ENCODE data around the gene TOP3B.

Gene TOP3B

GRCh38 chr22:21938071-21938822 lies 44.3 kb downstream of the TOP3B start:
- peak; percentile 93 for DNase-seq (ENCODE audit: low read depth)
- peak overlapping the region; percentile 69 for H3K4me3 ChIP-seq (ENCODE audit: low read depth, low read length)
- TF ChIP-seq, protein P1, sequence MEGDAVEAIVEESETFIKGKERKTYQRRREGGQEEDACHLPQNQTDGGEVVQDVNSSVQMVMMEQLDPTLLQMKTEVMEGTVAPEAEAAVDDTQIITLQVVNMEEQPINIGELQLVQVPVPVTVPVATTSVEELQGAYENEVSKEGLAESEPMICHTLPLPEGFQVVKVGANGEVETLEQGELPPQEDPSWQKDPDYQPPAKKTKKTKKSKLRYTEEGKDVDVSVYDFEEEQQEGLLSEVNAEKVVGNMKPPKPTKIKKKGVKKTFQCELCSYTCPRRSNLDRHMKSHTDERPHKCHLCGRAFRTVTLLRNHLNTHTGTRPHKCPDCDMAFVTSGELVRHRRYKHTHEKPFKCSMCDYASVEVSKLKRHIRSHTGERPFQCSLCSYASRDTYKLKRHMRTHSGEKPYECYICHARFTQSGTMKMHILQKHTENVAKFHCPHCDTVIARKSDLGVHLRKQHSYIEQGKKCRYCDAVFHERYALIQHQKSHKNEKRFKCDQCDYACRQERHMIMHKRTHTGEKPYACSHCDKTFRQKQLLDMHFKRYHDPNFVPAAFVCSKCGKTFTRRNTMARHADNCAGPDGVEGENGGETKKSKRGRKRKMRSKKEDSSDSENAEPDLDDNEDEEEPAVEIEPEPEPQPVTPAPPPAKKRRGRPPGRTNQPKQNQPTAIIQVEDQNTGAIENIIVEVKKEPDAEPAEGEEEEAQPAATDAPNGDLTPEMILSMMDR (IDR thresholded peaks at IDR 0.05; ENCODE audit: insufficient read depth, low read depth, low read length, missing control alignments) = peak; percentile 99

GRCh38 chr22:21937821-21938070 lies 44.8 kb downstream of the TOP3B start:
- TF ChIP-seq, protein P1 (IDR thresholded peaks at IDR 0.05; ENCODE audit: insufficient read depth, low read depth, low read length, missing control alignments) = no peak
- no peak for DNase-seq (ENCODE audit: low read depth)
- H3K4me3 ChIP-seq (ENCODE audit: low read depth, low read length) = peak overlapping the region; percentile 69

DNA sequence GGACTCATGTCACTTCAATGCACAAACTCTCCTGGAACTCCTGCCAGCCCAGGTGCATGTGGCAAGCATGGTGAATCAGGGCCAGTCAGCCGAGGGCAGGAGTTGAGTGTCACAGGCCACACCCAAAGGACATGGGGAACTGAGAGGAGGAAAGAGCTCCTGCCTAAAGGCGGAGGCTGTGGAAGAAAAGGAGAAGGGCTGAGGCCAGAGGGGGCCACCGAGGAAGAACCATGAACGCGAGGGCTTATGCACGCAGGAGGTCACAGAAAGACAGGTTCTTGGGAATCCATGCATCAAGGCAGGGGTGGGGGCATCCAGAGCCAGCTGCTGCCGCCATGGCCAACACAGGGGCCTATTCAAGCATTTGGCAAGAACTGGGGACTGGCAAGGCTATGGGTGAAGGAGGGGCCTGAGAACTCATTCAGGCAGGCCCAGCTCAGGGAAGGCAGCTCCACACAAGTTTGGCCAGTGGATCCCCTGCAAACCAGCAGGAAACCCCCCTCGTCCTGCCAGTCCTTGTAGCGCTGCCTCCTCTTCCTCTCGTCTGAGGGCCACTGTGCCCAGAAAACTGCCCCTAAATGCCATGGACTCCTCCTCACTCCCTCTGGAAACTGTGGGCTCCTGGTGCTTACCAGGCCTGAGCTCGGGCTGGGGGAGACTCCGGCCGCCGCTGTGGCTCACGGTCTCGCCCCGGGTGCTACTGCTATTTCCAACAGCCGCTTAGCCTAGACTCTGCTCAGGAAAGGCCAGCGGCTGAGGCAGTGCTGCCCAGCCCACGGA lies 45.4 kb downstream of the TOP3B start:
- TF ChIP-seq, protein P1 (IDR thresholded peaks at IDR 0.05; ENCODE audit: insufficient read depth, low read depth, low read length, missing control alignments) = no peak
- DNase-seq (ENCODE audit: low read depth) = no peak
- H3K4me3 ChIP-seq (ENCODE audit: low read depth, low read length) = no peak overlapping the region

DNA sequence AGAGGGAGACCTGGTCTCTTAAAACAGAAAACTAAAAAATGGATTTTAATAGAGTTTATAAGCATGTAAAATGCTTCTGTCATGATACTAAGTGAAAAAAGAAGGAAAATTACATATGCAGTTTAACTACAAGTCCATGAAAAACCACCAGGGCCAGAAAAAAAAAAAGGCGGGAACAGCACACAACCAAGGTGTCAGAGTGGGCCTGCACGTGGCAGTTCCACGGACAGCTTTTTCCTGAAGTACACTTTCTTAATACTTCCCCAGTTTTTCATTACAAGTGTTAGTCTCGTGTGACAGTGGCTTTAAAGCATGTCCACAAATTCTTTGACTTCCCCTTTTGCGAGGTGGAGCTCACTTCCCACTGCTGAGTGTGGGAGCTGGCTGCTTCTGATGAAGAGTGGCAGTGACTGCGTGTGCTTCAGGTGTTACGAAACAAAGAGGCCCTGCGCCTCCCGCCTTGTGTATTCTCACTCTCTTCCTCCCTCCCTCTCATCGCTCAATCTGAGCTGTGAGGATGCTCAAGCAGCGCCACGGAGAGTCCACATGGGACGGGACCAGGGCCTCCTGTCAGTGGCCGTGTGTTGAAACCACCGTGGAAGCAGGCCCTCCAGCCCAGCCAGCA lies 46.3 kb downstream of the TOP3B start:
- no peak for DNase-seq (ENCODE audit: low read depth)
- TF ChIP-seq, protein P1 (IDR thresholded peaks at IDR 0.05; ENCODE audit: insufficient read depth, low read depth, low read length, missing control alignments) = no peak
- no peak overlapping the region for H3K4me3 ChIP-seq (ENCODE audit: low read depth, low read length)

GRCh38 chr22:21933910-21934309 lies 48.7 kb downstream of the TOP3B start:
- TF ChIP-seq, protein P1 (IDR thresholded peaks at IDR 0.05; ENCODE audit: insufficient read depth, low read depth, low read length, missing control alignments) = no peak
- DNase-seq (ENCODE audit: low read depth) = no peak
- H3K4me3 ChIP-seq (ENCODE audit: low read depth, low read length) = no peak overlapping the region

GRCh38 chr22:21933413-21933812 lies 49.2 kb downstream of the TOP3B start:
- DNase-seq (ENCODE audit: low read depth) = no peak
- no peak overlapping the region for H3K4me3 ChIP-seq (ENCODE audit: low read depth, low read length)
- TF ChIP-seq, protein P1 (IDR thresholded peaks at IDR 0.05; ENCODE audit: insufficient read depth, low read depth, low read length, missing control alignments) = no peak
